WTC11 (cell line): Measurements from ENCODE around the gene ADGB. TPM values are rescaled to one million over a fixed set of nuclear protein-coding genes. Genes with fewer than 3 reads are reported as not detected.

Source experiments
- ATAC-seq: fragments of 200-7000 bp; cut with Tn5 transposase; 2 replicates; pipeline ENCODE4 v1.10.0; 2021; ENCODE audit warnings: mild to moderate bottlenecking, moderate library complexity
- CTCF ChIA-PET: fragments of 300-600 bp; sonication (Branson Sonifier 250); formaldehyde crosslinking; loops from one replicate; lab custom pipeline; 2021; ENCODE audit warnings: antibody characterized with exemption; lab: Charles Lee
- POLR2A ChIA-PET: fragments of 350-600 bp; sonication (Branson Sonifier 250); formaldehyde crosslinking; loops from one replicate; lab custom pipeline; 2021; ENCODE audit warnings: antibody characterized with exemption; lab: Charles Lee
- DNase-seq: peaks from one replicate; pipeline ENCODE4 v3.0.0; 2021; ENCODE audit warnings: low spot score
- H3K27ac Mint-ChIP-seq: 2 replicates; pipeline ENCODE4 v1.8.0; 2021; ENCODE audit warnings: mixed read lengths
- H3K27me3 Mint-ChIP-seq: 2 replicates; pipeline ENCODE4 v1.8.0; 2021; ENCODE audit warnings: low read depth, mild to moderate bottlenecking, moderate library complexity, mixed read lengths
- H3K36me3 Mint-ChIP-seq: 2 replicates; pipeline ENCODE4 v1.8.0; 2021; ENCODE audit warnings: mixed read lengths
- H3K4me1 Mint-ChIP-seq: 2 replicates; pipeline ENCODE4 v1.8.0; 2022; ENCODE audit warnings: mixed read lengths
- H3K4me3 Mint-ChIP-seq: 2 replicates; pipeline ENCODE4 v1.8.0; 2021; ENCODE audit warnings: mild to moderate bottlenecking, moderate library complexity, mixed read lengths
- H3K9me3 Mint-ChIP-seq: 2 replicates; pipeline ENCODE4 v1.8.0; 2021; ENCODE audit warnings: mixed read lengths
- AFF4 ChIP-seq: sonication (generic); formaldehyde crosslinking; IDR thresholded peaks from 2 replicates; pipeline ENCODE4 v1.8.1; 2023; ENCODE audit warnings: mild to moderate bottlenecking, missing genetic modification reagents, borderline replicate concordance
- CDX4 ChIP-seq: fragments of 250-450 bp; sonication (Bioruptor Pico); IDR thresholded peaks from 2 replicates; pipeline ENCODE4 v1.9.0; 2021; ENCODE audit warnings: moderate library complexity, mild to moderate bottlenecking, inconsistent platforms, borderline replicate concordance
- GTF2I ChIP-seq: fragments of 250-450 bp; sonication (Bioruptor Pico); conservative IDR thresholded peaks from 2 replicates; pipeline ENCODE4 v1.4.0; 2021; ENCODE audit warnings: mild to moderate bottlenecking
- KAT7 ChIP-seq: sonication (generic); formaldehyde crosslinking; IDR thresholded peaks from 2 replicates; pipeline ENCODE4 v1.8.1; 2023; ENCODE audit warnings: missing genetic modification reagents, mild to moderate bottlenecking, borderline replicate concordance
- NFATC4 ChIP-seq: fragments of 250-450 bp; sonication (Bioruptor Pico); IDR thresholded peaks from 2 replicates; pipeline ENCODE4 v1.9.0; 2021; ENCODE audit warnings: mild to moderate bottlenecking
- NFE2L1 ChIP-seq: sonication (generic); formaldehyde crosslinking; IDR thresholded peaks from 2 replicates; pipeline ENCODE4 v1.8.1; 2023; ENCODE audit warnings: missing genetic modification reagents
- SMAD3 ChIP-seq: sonication (generic); formaldehyde crosslinking; IDR thresholded peaks from 2 replicates; pipeline ENCODE4 v1.8.0; 2022; ENCODE audit warnings: missing genetic modification reagents, mild to moderate bottlenecking, borderline replicate concordance
- SMAD4 ChIP-seq: sonication (generic); formaldehyde crosslinking; IDR thresholded peaks from 2 replicates; pipeline ENCODE4 v1.8.0; 2022; ENCODE audit warnings: mild to moderate bottlenecking, missing genetic modification reagents
- SP1 ChIP-seq: sonication (generic); formaldehyde crosslinking; conservative IDR thresholded peaks from 2 replicates; pipeline ENCODE4 v1.8.1; 2022; ENCODE audit warnings: missing genetic modification reagents
- ZMAT4 ChIP-seq: fragments of 250-450 bp; sonication (Bioruptor Pico); IDR thresholded peaks from 2 replicates; pipeline ENCODE4 v1.9.0; 2021; ENCODE audit warnings: mild to moderate bottlenecking
- ZNF138 ChIP-seq: sonication (generic); formaldehyde crosslinking; conservative IDR thresholded peaks from 2 replicates; pipeline ENCODE4 v1.8.1; 2022; ENCODE audit warnings: mild to moderate bottlenecking, moderate library complexity, missing genetic modification reagents
- ZNF219 ChIP-seq: sonication (generic); formaldehyde crosslinking; IDR thresholded peaks from 2 replicates; pipeline ENCODE4 v1.8.0; 2023; ENCODE audit warnings: missing genetic modification reagents, mild to moderate bottlenecking, borderline replicate concordance
- ZNF263 ChIP-seq: sonication (generic); formaldehyde crosslinking; IDR thresholded peaks from 2 replicates; pipeline ENCODE4 v1.8.1; 2022; ENCODE audit warnings: low read depth, mild to moderate bottlenecking, moderate library complexity, missing genetic modification reagents
- ZNF317 ChIP-seq: sonication (generic); formaldehyde crosslinking; IDR thresholded peaks from 2 replicates; pipeline ENCODE4 v1.8.1; 2023; ENCODE audit warnings: low read depth, mild to moderate bottlenecking, moderate library complexity, missing genetic modification reagents, borderline replicate concordance
- ZNF396 ChIP-seq: fragments of 250-450 bp; sonication (Bioruptor Pico); IDR thresholded peaks from 2 replicates; pipeline ENCODE4 v1.8.0; 2021; ENCODE audit warnings: mild to moderate bottlenecking, moderate library complexity, borderline replicate concordance
- ZNF423 ChIP-seq: fragments of 250-450 bp; sonication (Bioruptor Pico); IDR thresholded peaks from 2 replicates; pipeline ENCODE4 v2.1.2; 2022; ENCODE audit warnings: mild to moderate bottlenecking, moderate library complexity
- total RNA-seq: library from RNA; stranded (reverse); gene quantifications from 3 replicates; pipeline ENCODE4 v1.2.3, GENCODE V29; 2021
- TF ChIP-seq, protein P1 (sequence below): sonication (generic); formaldehyde crosslinking; conservative IDR thresholded peaks from 2 replicates; pipeline ENCODE4 v1.8.1; 2023; ENCODE audit warnings: mild to moderate bottlenecking, low read depth, missing genetic modification reagents, moderate library complexity

The ADGB gene
- total RNA-seq, 1 experiment from 2014 or later, result not detected

- no peak for TF ChIP-seq AFF4 (CRISPR knock-in tag)
- no peak for TF ChIP-seq ZNF317
- no peak for TF ChIP-seq ZNF219 (CRISPR knock-in tag)
- TF ChIP-seq ZNF396, result no peak
- TF ChIP-seq NFE2L1 (CRISPR knock-in tag), result no peak
- no peak for TF ChIP-seq SMAD4 (CRISPR knock-in tag)
- TF ChIP-seq ZMAT4, result no peak
These were observed 241.9 kb downstream of the ADGB start (continued) for GRCh38 chr6:146840641-146841040.

- DNase-seq (no peak), ATAC-seq (no peak)
- POLR2A ChIA-PET, result no interaction called here
- Mint-ChIP-seq H3K27me3 (no peaks in the 10 kb centered on the region; the same call in 1 of the 2 replicates), H3K4me3 (no peak overlapping the region), H3K36me3 (peaks cover 21% of the 10 kb centered on the region), H3K4me1 (peaks cover 8% of the 10 kb centered on the region), H3K9me3 (peaks cover 42% of the 10 kb centered on the region), H3K27ac (no peak overlapping the region)
- TF ChIP-seq SMAD3 (CRISPR knock-in tag) (no peak), NFATC4 (CRISPR knock-in tag) (no peak)
- CTCF ChIA-PET, result no interaction called here
These were observed 248.7 kb downstream of the ADGB start for GRCh38 chr6:146847426-146847825.

- Mint-ChIP-seq H3K4me3 (no peak overlapping the region), H3K4me1 (peaks cover 8% of the 10 kb centered on the region), H3K27me3 (no peaks in the 10 kb centered on the region; the same call in 1 of the 2 replicates), H3K9me3 (peaks cover 31% of the 10 kb centered on the region), H3K27ac (no peak overlapping the region), H3K36me3 (peaks cover 15% of the 10 kb centered on the region)
- ATAC-seq (peak; percentile 28), DNase-seq (no peak)
- TF ChIP-seq GTF2I (no peak), SP1 (CRISPR knock-in tag) (no peak), ZNF423 (no peak), ZNF263 (no peak), CDX4 (CRISPR knock-in tag) (no peak), ZMAT4 (no peak), ZNF138 (CRISPR knock-in tag) (no peak), KAT7 (CRISPR knock-in tag) (no peak), ZNF396 (no peak)
- TF ChIP-seq, protein P1, sequence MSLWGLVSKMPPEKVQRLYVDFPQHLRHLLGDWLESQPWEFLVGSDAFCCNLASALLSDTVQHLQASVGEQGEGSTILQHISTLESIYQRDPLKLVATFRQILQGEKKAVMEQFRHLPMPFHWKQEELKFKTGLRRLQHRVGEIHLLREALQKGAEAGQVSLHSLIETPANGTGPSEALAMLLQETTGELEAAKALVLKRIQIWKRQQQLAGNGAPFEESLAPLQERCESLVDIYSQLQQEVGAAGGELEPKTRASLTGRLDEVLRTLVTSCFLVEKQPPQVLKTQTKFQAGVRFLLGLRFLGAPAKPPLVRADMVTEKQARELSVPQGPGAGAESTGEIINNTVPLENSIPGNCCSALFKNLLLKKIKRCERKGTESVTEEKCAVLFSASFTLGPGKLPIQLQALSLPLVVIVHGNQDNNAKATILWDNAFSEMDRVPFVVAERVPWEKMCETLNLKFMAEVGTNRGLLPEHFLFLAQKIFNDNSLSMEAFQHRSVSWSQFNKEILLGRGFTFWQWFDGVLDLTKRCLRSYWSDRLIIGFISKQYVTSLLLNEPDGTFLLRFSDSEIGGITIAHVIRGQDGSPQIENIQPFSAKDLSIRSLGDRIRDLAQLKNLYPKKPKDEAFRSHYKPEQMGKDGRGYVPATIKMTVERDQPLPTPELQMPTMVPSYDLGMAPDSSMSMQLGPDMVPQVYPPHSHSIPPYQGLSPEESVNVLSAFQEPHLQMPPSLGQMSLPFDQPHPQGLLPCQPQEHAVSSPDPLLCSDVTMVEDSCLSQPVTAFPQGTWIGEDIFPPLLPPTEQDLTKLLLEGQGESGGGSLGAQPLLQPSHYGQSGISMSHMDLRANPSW (CRISPR knock-in tag), result no peak
- CTCF ChIA-PET, result no interaction called here
- POLR2A ChIA-PET, result no interaction called here
These were observed 251.6 kb downstream of the ADGB start for GRCh38 chr6:146850238-146850896.
